Measurements from ENCODE around the gene SIL1.

Gene SIL1

DNA sequence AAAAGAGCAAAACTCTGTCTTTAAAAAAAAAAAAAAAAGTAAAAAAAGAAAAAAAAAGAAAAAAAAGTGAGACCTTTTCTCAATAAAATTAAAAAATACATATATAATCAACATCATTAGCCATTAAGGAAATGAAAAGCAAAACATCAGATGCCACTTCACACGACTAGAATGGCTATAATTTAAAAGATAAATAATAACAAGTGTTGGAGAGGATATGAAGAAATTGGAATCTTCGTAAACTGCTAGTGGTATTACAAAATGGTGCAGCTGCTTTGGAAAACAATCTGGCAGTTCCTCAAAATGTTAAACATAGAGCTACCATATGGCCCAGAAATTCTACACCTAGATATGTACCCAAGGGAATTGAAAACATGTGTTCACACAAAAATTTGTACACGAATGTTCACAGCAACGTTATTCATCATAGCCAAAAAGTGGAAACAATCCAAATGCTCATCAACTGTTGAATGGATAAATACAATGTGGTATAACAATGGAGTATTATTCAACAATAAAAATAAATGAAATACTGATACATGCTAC lies 45.3 kb upstream of the SIL1 start:
- no peak for TF ChIP-seq EZH2 (IDR thresholded peaks at IDR 0.05; ENCODE audit: borderline replicate concordance, low read length)
- TF ChIP-seq, protein P1, sequence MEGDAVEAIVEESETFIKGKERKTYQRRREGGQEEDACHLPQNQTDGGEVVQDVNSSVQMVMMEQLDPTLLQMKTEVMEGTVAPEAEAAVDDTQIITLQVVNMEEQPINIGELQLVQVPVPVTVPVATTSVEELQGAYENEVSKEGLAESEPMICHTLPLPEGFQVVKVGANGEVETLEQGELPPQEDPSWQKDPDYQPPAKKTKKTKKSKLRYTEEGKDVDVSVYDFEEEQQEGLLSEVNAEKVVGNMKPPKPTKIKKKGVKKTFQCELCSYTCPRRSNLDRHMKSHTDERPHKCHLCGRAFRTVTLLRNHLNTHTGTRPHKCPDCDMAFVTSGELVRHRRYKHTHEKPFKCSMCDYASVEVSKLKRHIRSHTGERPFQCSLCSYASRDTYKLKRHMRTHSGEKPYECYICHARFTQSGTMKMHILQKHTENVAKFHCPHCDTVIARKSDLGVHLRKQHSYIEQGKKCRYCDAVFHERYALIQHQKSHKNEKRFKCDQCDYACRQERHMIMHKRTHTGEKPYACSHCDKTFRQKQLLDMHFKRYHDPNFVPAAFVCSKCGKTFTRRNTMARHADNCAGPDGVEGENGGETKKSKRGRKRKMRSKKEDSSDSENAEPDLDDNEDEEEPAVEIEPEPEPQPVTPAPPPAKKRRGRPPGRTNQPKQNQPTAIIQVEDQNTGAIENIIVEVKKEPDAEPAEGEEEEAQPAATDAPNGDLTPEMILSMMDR (IDR thresholded peaks at IDR 0.05; ENCODE audit: low read length) = no peak
- peaks cover 12% of the 10 kb centered on the region; the same call in 1 of the 2 replicates for H3K27me3 ChIP-seq (ENCODE audit: insufficient read depth, low read length)
- H3K9me2 ChIP-seq (ENCODE audit: low read depth, low read length) = no peaks in the 10 kb centered on the region
- no peaks in the 10 kb centered on the region for H4K20me1 ChIP-seq (ENCODE audit: insufficient read depth, low read length)
- no peaks in the 10 kb centered on the region for H3F3A ChIP-seq (ENCODE audit: insufficient read depth, low read length)
- H3K36me3 ChIP-seq (ENCODE audit: insufficient read depth, low read length) = no peaks in the 10 kb centered on the region; the same call in 1 of the 2 replicates
- H3K9me3 ChIP-seq (ENCODE audit: low read length) = no peaks in the 10 kb centered on the region
- no peak overlapping the region for H2AFZ ChIP-seq (ENCODE audit: low read length)
- no peak overlapping the region for H3K4me2 ChIP-seq (ENCODE audit: low read length)
- no peak overlapping the region for H3K27ac ChIP-seq (ENCODE audit: low read depth, low read length, poor library complexity, severe bottlenecking)
- H3K4me1 ChIP-seq (ENCODE audit: insufficient read depth, low read length, severe bottlenecking) = no peaks in the 10 kb centered on the region
- H3K4me3 ChIP-seq (ENCODE audit: low read depth, low read length, poor library complexity, severe bottlenecking) = no peak overlapping the region
- no peak overlapping the region for H3K9ac ChIP-seq (ENCODE audit: low read length)
- no peaks in the 10 kb centered on the region for H3K79me2 ChIP-seq (ENCODE audit: insufficient read depth, low read length)

DNA sequence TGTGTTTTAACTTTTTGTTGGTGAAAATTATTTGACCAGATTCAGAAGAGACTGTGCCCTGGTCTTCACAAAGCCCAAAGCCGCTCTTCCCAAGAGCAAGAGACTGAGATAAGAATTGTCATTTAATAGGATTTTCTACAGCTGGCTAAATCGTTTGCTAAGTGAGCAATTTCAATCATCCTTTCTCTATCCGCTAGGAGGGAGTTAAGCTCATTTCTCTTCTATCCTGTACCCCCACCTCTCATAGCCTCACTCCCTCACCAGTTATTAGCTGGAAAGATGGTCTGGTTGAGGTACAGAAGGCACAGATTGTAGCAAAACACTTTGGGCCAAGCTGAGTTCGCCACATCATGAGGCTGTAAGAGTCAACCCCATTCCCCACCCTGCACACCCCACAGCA lies 43.0 kb upstream of the SIL1 start:
- peaks cover 3% of the 10 kb centered on the region; the same call in 1 of the 2 replicates for H3K9me3 ChIP-seq (ENCODE audit: low read length)
- H3K27ac ChIP-seq (ENCODE audit: low read depth, low read length, poor library complexity, severe bottlenecking) = no peak overlapping the region
- H3K9me2 ChIP-seq (ENCODE audit: low read depth, low read length) = no peaks in the 10 kb centered on the region
- no peak overlapping the region for H3K4me3 ChIP-seq (ENCODE audit: low read depth, low read length, poor library complexity, severe bottlenecking)
- H3K36me3 ChIP-seq (ENCODE audit: insufficient read depth, low read length) = no peaks in the 10 kb centered on the region; the same call in 1 of the 2 replicates
- no peak overlapping the region for H3K4me2 ChIP-seq (ENCODE audit: low read length)
- no peaks in the 10 kb centered on the region for H3K4me1 ChIP-seq (ENCODE audit: insufficient read depth, low read length, severe bottlenecking)
- H3F3A ChIP-seq (ENCODE audit: insufficient read depth, low read length) = no peaks in the 10 kb centered on the region
- peaks cover 10% of the 10 kb centered on the region; the same call in 1 of the 2 replicates for H3K27me3 ChIP-seq (ENCODE audit: insufficient read depth, low read length)
- no peak overlapping the region for H3K9ac ChIP-seq (ENCODE audit: low read length)
- no peaks in the 10 kb centered on the region for H3K79me2 ChIP-seq (ENCODE audit: insufficient read depth, low read length)
- no peaks in the 10 kb centered on the region for H4K20me1 ChIP-seq (ENCODE audit: insufficient read depth, low read length)
- H2AFZ ChIP-seq (ENCODE audit: low read length) = no peak overlapping the region
- TF ChIP-seq EZH2 (IDR thresholded peaks at IDR 0.05; ENCODE audit: borderline replicate concordance, low read length) = no peak
- TF ChIP-seq, protein P1 (IDR thresholded peaks at IDR 0.05; ENCODE audit: low read length) = no peak

DNA sequence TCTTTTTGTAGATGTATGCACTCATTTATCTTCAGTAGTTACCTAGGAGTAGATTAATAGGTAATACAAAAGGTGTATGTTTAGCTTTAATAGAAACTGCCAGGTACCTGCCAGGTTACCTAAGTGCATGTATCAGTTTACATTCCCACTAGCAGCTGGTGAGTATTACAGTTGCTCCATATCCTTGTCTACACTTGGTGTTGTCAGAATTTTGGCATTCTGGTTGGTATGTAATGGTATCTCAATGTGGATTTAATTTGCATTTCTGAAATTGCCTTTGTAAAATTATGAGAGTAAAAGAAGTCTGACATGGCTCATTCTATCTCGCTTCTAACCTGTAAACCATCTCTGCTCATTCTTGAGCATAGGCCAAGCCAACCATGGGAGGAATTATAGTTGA lies 38.3 kb upstream of the SIL1 start:
- H4K20me1 ChIP-seq (ENCODE audit: insufficient read depth, low read length) = no peaks in the 10 kb centered on the region
- H3K9me3 ChIP-seq (ENCODE audit: low read length) = peaks cover 3% of the 10 kb centered on the region; the same call in 1 of the 2 replicates
- no peaks in the 10 kb centered on the region for H3F3A ChIP-seq (ENCODE audit: insufficient read depth, low read length)
- no peak overlapping the region for H3K4me3 ChIP-seq (ENCODE audit: low read depth, low read length, poor library complexity, severe bottlenecking)
- no peaks in the 10 kb centered on the region; the same call in 1 of the 2 replicates for H3K36me3 ChIP-seq (ENCODE audit: insufficient read depth, low read length)
- peaks cover 10% of the 10 kb centered on the region; the same call in 1 of the 2 replicates for H3K27me3 ChIP-seq (ENCODE audit: insufficient read depth, low read length)
- H3K4me1 ChIP-seq (ENCODE audit: insufficient read depth, low read length, severe bottlenecking) = no peaks in the 10 kb centered on the region
- no peaks in the 10 kb centered on the region for H3K9me2 ChIP-seq (ENCODE audit: low read depth, low read length)
- no peak overlapping the region for H2AFZ ChIP-seq (ENCODE audit: low read length)
- H3K4me2 ChIP-seq (ENCODE audit: low read length) = no peak overlapping the region
- H3K27ac ChIP-seq (ENCODE audit: low read depth, low read length, poor library complexity, severe bottlenecking) = no peak overlapping the region
- H3K79me2 ChIP-seq (ENCODE audit: insufficient read depth, low read length) = no peaks in the 10 kb centered on the region
- H3K9ac ChIP-seq (ENCODE audit: low read length) = no peak overlapping the region
- TF ChIP-seq, protein P1 (IDR thresholded peaks at IDR 0.05; ENCODE audit: low read length) = no peak
- TF ChIP-seq EZH2 (IDR thresholded peaks at IDR 0.05; ENCODE audit: borderline replicate concordance, low read length) = no peak

All from OCI-LY1 (cell line).